Measurements from ENCODE around the gene TRABD. TPM values are rescaled to one million over a fixed set of nuclear protein-coding genes. Genes with fewer than 3 reads are reported as not detected.

TRABD gene
- total RNA-seq, 1 experiment from 2014 or later = 33.5 TPM

DNA sequence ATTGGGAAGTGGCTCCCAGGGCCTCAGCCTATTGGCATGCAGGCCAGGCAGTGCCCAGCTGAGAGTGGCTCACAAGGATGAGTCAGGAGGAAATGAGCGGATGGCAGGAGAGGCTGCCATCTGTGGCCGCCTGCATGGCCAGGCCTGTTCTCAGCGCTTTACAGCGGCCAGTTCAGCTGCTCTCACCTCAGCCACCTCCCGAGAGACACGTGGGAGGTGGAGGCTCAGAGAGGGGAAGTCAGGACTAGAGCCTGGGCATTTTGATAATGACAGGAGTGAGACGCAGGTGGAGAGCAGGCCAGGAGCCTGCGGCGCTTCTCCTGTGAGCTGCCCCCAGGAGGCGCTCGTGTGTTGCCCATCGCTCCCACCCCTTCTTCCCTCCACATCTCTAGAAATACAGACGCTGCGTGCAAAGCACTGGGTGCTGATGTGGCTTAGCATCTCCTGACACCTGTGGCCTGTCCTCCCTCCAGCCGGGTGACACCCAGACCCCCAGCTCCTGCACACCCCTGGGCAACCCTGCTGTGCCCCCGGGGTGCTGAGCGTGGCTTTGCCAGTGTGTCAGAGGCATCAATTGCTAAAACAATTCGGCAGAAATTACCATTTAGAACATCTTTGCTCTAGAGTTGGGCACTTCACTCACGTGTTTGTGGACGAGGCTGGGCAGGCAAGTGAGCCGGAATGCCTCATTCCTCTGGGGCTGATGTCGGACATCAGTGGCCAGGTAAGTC is 36.6 kb upstream of the TRABD start:
- no peak overlapping the region for H3K27ac Mint-ChIP-seq (ENCODE audit: unreplicated experiment)
- no peaks in the 10 kb centered on the region for H3K9me3 Mint-ChIP-seq (ENCODE audit: unreplicated experiment)
- H3K27me3 Mint-ChIP-seq (ENCODE audit: insufficient read depth, unreplicated experiment) = no peaks in the 10 kb centered on the region
- no peaks in the 10 kb centered on the region for H3K36me3 Mint-ChIP-seq (ENCODE audit: insufficient read depth, unreplicated experiment)
- POLR2A ChIA-PET = no interaction called here
- intact Hi-C loops (cut with micrococcal nuclease; ENCODE audit: unreplicated experiment) = loop anchor here (1.0 to 5.0 kb wide), 2 partner anchors 47 to 61 kb away; no protein-coding TSS in a partner anchor
- H3K9me3 ChIP-seq = no peaks in the 10 kb centered on the region
- no peak overlapping the region for H3K4me3 Mint-ChIP-seq (ENCODE audit: unreplicated experiment)
- H3K4me3 ChIP-seq (ENCODE audit: low read depth, low read length) = no peak overlapping the region
- BruUV-seq (replicated peaks) = no TSS peak
- TF ChIP-seq, protein P1, sequence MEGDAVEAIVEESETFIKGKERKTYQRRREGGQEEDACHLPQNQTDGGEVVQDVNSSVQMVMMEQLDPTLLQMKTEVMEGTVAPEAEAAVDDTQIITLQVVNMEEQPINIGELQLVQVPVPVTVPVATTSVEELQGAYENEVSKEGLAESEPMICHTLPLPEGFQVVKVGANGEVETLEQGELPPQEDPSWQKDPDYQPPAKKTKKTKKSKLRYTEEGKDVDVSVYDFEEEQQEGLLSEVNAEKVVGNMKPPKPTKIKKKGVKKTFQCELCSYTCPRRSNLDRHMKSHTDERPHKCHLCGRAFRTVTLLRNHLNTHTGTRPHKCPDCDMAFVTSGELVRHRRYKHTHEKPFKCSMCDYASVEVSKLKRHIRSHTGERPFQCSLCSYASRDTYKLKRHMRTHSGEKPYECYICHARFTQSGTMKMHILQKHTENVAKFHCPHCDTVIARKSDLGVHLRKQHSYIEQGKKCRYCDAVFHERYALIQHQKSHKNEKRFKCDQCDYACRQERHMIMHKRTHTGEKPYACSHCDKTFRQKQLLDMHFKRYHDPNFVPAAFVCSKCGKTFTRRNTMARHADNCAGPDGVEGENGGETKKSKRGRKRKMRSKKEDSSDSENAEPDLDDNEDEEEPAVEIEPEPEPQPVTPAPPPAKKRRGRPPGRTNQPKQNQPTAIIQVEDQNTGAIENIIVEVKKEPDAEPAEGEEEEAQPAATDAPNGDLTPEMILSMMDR (IDR thresholded peaks at IDR 0.05; ENCODE audit: insufficient read depth in 1 of 2, low read depth in 1 of 2, low read length in 1 of 2, severe bottlenecking in 1 of 2, unreplicated experiment in 1 of 2) = peak; percentile 79 to 85
- H3K36me3 ChIP-seq (ENCODE audit: control insufficient read depth, insufficient read depth, low read length) = no peaks in the 10 kb centered on the region
- CTCF ChIA-PET = no interaction called here
- H3K4me1 Mint-ChIP-seq (ENCODE audit: low read depth, unreplicated experiment) = peaks cover 15% of the 10 kb centered on the region
- H3K4me1 ChIP-seq = peaks cover 7% of the 10 kb centered on the region; the same call in 1 of the 2 replicates
- peak in 1 of 2 experiments; percentile 65 for DNase-seq
- no peaks in the 10 kb centered on the region for H3K27me3 ChIP-seq (replicated peaks; ENCODE audit: control insufficient read depth, insufficient read depth, low read length)

DNA sequence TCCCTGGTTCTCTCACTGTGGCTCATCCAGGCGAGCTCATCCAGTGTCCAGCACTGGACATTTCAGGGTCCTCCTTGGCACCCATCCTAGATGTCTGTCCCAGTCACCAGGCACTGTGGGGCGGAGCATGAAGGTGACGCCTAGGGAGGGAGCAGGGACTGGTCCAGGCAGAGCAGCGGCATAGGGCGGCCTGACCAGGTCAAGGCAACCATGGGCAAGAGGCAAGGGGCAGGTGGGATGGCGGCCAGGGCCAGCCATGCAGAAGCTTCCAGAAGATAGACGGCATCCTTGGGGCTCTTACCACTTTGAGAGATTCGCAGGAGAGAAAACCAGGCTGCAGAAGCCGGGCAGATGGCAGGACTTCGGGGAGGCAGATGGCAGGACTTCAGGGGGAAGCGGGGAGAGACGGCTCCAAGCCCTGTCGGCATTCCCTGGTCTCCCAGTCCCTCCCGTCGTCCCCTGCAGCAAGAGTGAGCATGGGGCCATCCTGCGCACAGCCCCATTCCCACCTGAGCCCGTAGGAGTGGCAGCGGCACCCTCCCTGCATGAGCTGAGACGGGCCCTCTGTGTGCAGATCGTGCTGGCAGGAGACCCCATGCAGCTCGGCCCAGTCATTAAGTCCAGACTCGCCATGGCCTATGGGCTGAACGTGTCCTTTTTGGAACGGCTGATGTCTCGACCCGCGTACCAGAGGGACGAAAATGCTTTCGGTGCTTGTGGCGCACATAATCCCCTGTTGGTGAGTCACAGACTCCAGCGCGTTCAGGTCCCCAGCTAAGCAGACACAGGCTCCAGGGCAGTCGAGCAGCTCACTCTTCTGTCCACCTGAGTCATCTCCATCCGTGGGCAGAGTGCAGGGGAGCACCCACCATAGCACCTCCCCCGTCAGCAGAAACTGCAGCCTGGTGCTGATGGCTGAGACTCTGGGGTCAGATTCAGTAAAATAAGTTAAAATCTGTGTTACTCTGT is 35.3 kb upstream of the TRABD start:
- intact Hi-C loops (cut with micrococcal nuclease; ENCODE audit: unreplicated experiment) = no loop called here
- CTCF ChIA-PET = no interaction called here
- BruUV-seq (replicated peaks) = no TSS peak
- Mint-ChIP-seq H3K36me3 (ENCODE audit: insufficient read depth, unreplicated experiment) (no peaks in the 10 kb centered on the region), H3K27me3 (ENCODE audit: insufficient read depth, unreplicated experiment) (no peaks in the 10 kb centered on the region), H3K4me1 (ENCODE audit: low read depth, unreplicated experiment) (peaks cover 13% of the 10 kb centered on the region), H3K27ac (ENCODE audit: unreplicated experiment) (no peak overlapping the region), H3K4me3 (ENCODE audit: unreplicated experiment) (no peak overlapping the region), H3K9me3 (ENCODE audit: unreplicated experiment) (no peaks in the 10 kb centered on the region)
- Histone ChIP-seq H3K4me1 (peaks cover 6% of the 10 kb centered on the region; the same call in 1 of the 2 replicates), H3K27me3 (replicated peaks; ENCODE audit: control insufficient read depth, insufficient read depth, low read length) (no peaks in the 10 kb centered on the region), H3K36me3 (ENCODE audit: control insufficient read depth, insufficient read depth, low read length) (no peaks in the 10 kb centered on the region), H3K4me3 (ENCODE audit: low read depth, low read length) (no peak overlapping the region), H3K9me3 (no peaks in the 10 kb centered on the region)
- TF ChIP-seq, protein P1 (IDR thresholded peaks at IDR 0.05; ENCODE audit: insufficient read depth in 1 of 2, low read depth in 1 of 2, low read length in 1 of 2, severe bottlenecking in 1 of 2, unreplicated experiment in 1 of 2) = no peak
- POLR2A ChIA-PET = no interaction called here
- DNase-seq = no peak
